HG02970 (cell line): Measurements from ENCODE around the gene PHACTR3.

Experiments
- ATAC-seq: cut with Tn5 transposase; IDR thresholded peaks from one replicate; pipeline ENCODE4 v1.9.1; 2021; ENCODE audit warnings: mild to moderate bottlenecking, moderate library complexity, moderate number of reproducible peaks; ENCODE audit not compliant: unreplicated experiment, low FRiP score

Gene PHACTR3

GRCh38 chr20:59784365-59784764 lies 180.0 kb downstream of the PHACTR3 start:
- ATAC-seq = no peak

GRCh38 chr20:59784791-59785668 lies 180.7 kb downstream of the PHACTR3 start:
- ATAC-seq = no peak

GRCh38 chr20:59785669-59785959 lies 181.3 kb downstream of the PHACTR3 start:
- no peak for ATAC-seq

GRCh38 chr20:59785986-59786795 lies 181.9 kb downstream of the PHACTR3 start:
- no peak for ATAC-seq

- no peak for ATAC-seq
Observed at GRCh38 chr20:59786801-59787537, 182.6 kb downstream of the PHACTR3 start.

- no peak for ATAC-seq
Observed at GRCh38 chr20:59787538-59787890, 183.2 kb downstream of the PHACTR3 start.

- no peak for ATAC-seq
Observed at GRCh38 chr20:59788196-59788735, 183.9 kb downstream of the PHACTR3 start.

GRCh38 chr20:59788811-59789397 lies 184.6 kb downstream of the PHACTR3 start:
- ATAC-seq = no peak

- no peak for ATAC-seq
Observed at GRCh38 chr20:59789686-59790085, 185.3 kb downstream of the PHACTR3 start.

- no peak for ATAC-seq
Observed at GRCh38 chr20:59790346-59790745, 186.0 kb downstream of the PHACTR3 start.

GRCh38 chr20:59792300-59792699 lies 188.0 kb downstream of the PHACTR3 start:
- ATAC-seq = no peak

GRCh38 chr20:59794555-59794954 lies 190.2 kb downstream of the PHACTR3 start:
- ATAC-seq = no peak

- ATAC-seq = no peak
Observed at GRCh38 chr20:59800309-59800708, 196.0 kb downstream of the PHACTR3 start.

- no peak for ATAC-seq
Observed at GRCh38 chr20:59802018-59802417, 197.7 kb downstream of the PHACTR3 start.

- ATAC-seq = no peak
Observed at GRCh38 chr20:59802471-59803221, 198.3 kb downstream of the PHACTR3 start.

- no peak for ATAC-seq
Observed at GRCh38 chr20:59804347-59804746, 200.0 kb downstream of the PHACTR3 start.

GRCh38 chr20:59804871-59805665 lies 200.7 kb downstream of the PHACTR3 start:
- no peak for ATAC-seq

GRCh38 chr20:59805786-59806577 lies 201.6 kb downstream of the PHACTR3 start:
- ATAC-seq = no peak
